Ectodermal cell (in vitro differentiated cells): Measurements from ENCODE around the gene GRAP2.
"Not testable (repeated sequence)": the region's sequence is repeated elsewhere in the genome, so short reads cannot be mapped to it uniquely, and the experiment has no call there.

Source experiments
- H3K27ac ChIP-seq: 2 replicates; pipeline ENCODE4 v1.7.0; 2013; ENCODE audit warnings: mild to moderate bottlenecking, low read depth, low read length; ENCODE audit not compliant: insufficient read depth, poor library complexity, severe bottlenecking
- H3K27me3 ChIP-seq: 2 replicates; pipeline ENCODE4 v1.7.0; 2013; ENCODE audit warnings: mild to moderate bottlenecking, low read length; ENCODE audit not compliant: insufficient read depth, control insufficient read depth, poor library complexity, severe bottlenecking
- H3K36me3 ChIP-seq: one replicate; pipeline ENCODE4 v1.7.0; 2013; ENCODE audit warnings: low read length; ENCODE audit not compliant: control insufficient read depth, insufficient read depth
- H3K4me1 ChIP-seq: one replicate; pipeline ENCODE4 v1.7.0; 2013; ENCODE audit warnings: low read length; ENCODE audit not compliant: control insufficient read depth, insufficient read depth
- H3K4me3 ChIP-seq: 2 replicates; pipeline ENCODE4 v1.7.0; 2013; ENCODE audit warnings: low read depth, low read length, control low read depth; ENCODE audit not compliant: insufficient read depth
- H3K9me3 ChIP-seq: 2 replicates; pipeline ENCODE4 v1.7.0; 2013; ENCODE audit warnings: mild to moderate bottlenecking, low read length, moderate library complexity; ENCODE audit not compliant: control insufficient read depth
- WGBS, 2 experiments: methylation state at CpG; one replicate each; pipeline ENCODE4 v1.1.7; 2013; ENCODE audit warnings: missing lambda C conversion rate in 2 of 2; 5-methylcytosine and 5-hydroxymethylcytosine counted together

Gene GRAP2

GRCh38 chr22:39873965-39874364, 26.9 kb upstream of the GRAP2 start:
- 82 to 85% methylated on average over 1 of the region's 1 CpG for WGBS, 2 experiments
- Histone ChIP-seq H3K4me1 (no peaks in the 10 kb centered on the region), H3K4me3 (no peak overlapping the region), H3K27me3 (no peaks in the 10 kb centered on the region), H3K36me3 (no peaks in the 10 kb centered on the region), H3K9me3 (no peaks in the 10 kb centered on the region), H3K27ac (no peak overlapping the region)

GRCh38 chr22:39875176-39875885, 25.6 kb upstream of the GRAP2 start:
- not testable (repeated sequence) for H3K36me3 ChIP-seq, H3K27ac ChIP-seq, H3K4me3 ChIP-seq, H3K27me3 ChIP-seq, H3K4me1 ChIP-seq, H3K9me3 ChIP-seq
- 94 to 95% methylated on average over 22 to 34 of the region's 42 CpGs for WGBS, 2 experiments

GRCh38 chr22:39877079-39877845, 23.6 kb upstream of the GRAP2 start:
- Histone ChIP-seq H3K4me3 (no peak overlapping the region), H3K4me1 (no peaks in the 10 kb centered on the region), H3K36me3 (no peaks in the 10 kb centered on the region), H3K27me3 (no peaks in the 10 kb centered on the region), H3K27ac (no peak overlapping the region), H3K9me3 (no peaks in the 10 kb centered on the region)
- 77 to 83% methylated on average over 6 of the region's 6 CpGs for WGBS, 2 experiments

- H3K27me3 ChIP-seq: no peaks in the 10 kb centered on the region
- H3K4me1 ChIP-seq: no peaks in the 10 kb centered on the region
- H3K27ac ChIP-seq: no peak overlapping the region
- H3K36me3 ChIP-seq: no peaks in the 10 kb centered on the region
- no peaks in the 10 kb centered on the region for H3K9me3 ChIP-seq
- no peak overlapping the region for H3K4me3 ChIP-seq
These were observed 20.2 kb upstream of the GRAP2 start for GRCh38 chr22:39880722-39881121.

GRCh38 chr22:39883057-39883456, 17.8 kb upstream of the GRAP2 start:
- WGBS, 2 experiments: 73 to 94% methylated on average over 1 of the region's 1 CpG
- no peak overlapping the region for H3K27ac ChIP-seq
- H3K4me3 ChIP-seq: no peak overlapping the region
- no peaks in the 10 kb centered on the region for H3K27me3 ChIP-seq
- no peaks in the 10 kb centered on the region for H3K4me1 ChIP-seq
- H3K36me3 ChIP-seq: no peaks in the 10 kb centered on the region
- no peaks in the 10 kb centered on the region for H3K9me3 ChIP-seq

- not testable (repeated sequence) for H3K4me3 ChIP-seq, H3K4me1 ChIP-seq, H3K27me3 ChIP-seq, H3K27ac ChIP-seq, H3K9me3 ChIP-seq, H3K36me3 ChIP-seq
- WGBS, 2 experiments: 93 to 100% methylated on average over 1 to 2 of the region's 3 CpGs
These were observed 11.0 kb upstream of the GRAP2 start for GRCh38 chr22:39889924-39890323.

- no peaks in the 10 kb centered on the region for H3K9me3 ChIP-seq
- H3K36me3 ChIP-seq: no peaks in the 10 kb centered on the region
- no peak within 1 kb of the TSS for H3K4me3 ChIP-seq
- H3K27me3 ChIP-seq: no peaks in the 10 kb centered on the region
- WGBS, 2 experiments: 90 to 91% methylated on average over 19 to 20 of the region's 20 CpGs
- no peaks in the 10 kb centered on the region for H3K4me1 ChIP-seq
- no peak within 1 kb of the TSS for H3K27ac ChIP-seq
These were observed 7.4 kb upstream of the GRAP2 start, which contains the start of gene ENTHD1 for GRCh38 chr22:39893526-39893925. ENTHD1 (minus strand) TSS chr22:39893760; CDS start chr22:39887748, 6,012 bp downstream.

GRCh38 chr22:39894554-39895092, 6.3 kb upstream of the GRAP2 start:
- Histone ChIP-seq H3K27ac (no peak overlapping the region), H3K36me3 (no peaks in the 10 kb centered on the region), H3K4me3 (no peak overlapping the region), H3K9me3 (no peaks in the 10 kb centered on the region), H3K4me1 (no peaks in the 10 kb centered on the region), H3K27me3 (no peaks in the 10 kb centered on the region)
- WGBS, 2 experiments: 81 to 84% methylated on average over 7 of the region's 7 CpGs

- WGBS, 2 experiments: 93 to 98% methylated on average over 1 of the region's 1 CpG
- H3K36me3 ChIP-seq: no peaks in the 10 kb centered on the region
- H3K27ac ChIP-seq: no peak overlapping the region
- H3K27me3 ChIP-seq: no peaks in the 10 kb centered on the region
- H3K4me3 ChIP-seq: no peak overlapping the region
- no peaks in the 10 kb centered on the region for H3K9me3 ChIP-seq
- H3K4me1 ChIP-seq: no peaks in the 10 kb centered on the region
These were observed 5.2 kb upstream of the GRAP2 start for GRCh38 chr22:39895682-39896081.

DNA sequence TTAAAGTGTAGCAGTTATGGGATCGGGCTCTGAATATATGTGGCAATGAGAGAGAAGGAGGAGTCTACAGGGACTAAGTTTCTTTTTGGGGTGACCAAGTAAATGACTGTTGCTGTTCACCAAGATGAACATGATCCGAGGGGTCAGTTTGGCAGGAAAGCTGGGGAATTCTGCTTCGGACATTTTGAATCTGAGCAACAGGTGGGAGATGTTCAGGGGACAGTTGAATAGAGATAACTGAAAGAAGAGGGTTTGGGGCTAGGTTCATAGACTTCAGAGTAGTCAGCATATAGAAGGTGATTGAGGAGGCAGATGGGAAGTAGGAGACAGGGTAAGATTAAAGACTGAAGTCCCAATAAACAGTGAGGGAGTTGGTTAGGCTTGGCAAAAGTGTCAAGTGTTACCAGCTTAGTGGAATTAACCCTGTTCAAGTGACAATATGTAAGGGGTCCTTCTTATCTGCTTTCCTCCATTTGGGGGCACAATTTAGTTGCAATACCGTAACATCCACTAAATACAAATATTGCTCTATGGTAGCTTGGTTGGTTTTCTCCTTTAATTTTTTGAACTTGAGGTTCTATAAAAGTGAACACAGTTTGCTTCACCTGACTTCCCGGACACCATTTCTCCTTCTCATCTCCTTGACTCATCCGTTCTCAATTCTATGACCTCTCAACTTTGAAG, 4.4 kb upstream of the GRAP2 start:
- Histone ChIP-seq H3K27ac (no peak overlapping the region), H3K4me3 (no peak overlapping the region), H3K9me3 (no peaks in the 10 kb centered on the region), H3K36me3 (no peaks in the 10 kb centered on the region), H3K27me3 (no peaks in the 10 kb centered on the region), H3K4me1 (no peaks in the 10 kb centered on the region)
- 92 to 95% methylated on average over 5 to 6 of the region's 6 CpGs for WGBS, 2 experiments
